Bone marrow (tissue), 2 donors: ENCODE data around the gene SLC25A48.

ENCODE experiments used
- DNase-seq, 2 donors: peaks; one replicate each; lab custom pipeline; 2025; lab: John Stamatoyannopoulos, UW

Gene SLC25A48

DNA sequence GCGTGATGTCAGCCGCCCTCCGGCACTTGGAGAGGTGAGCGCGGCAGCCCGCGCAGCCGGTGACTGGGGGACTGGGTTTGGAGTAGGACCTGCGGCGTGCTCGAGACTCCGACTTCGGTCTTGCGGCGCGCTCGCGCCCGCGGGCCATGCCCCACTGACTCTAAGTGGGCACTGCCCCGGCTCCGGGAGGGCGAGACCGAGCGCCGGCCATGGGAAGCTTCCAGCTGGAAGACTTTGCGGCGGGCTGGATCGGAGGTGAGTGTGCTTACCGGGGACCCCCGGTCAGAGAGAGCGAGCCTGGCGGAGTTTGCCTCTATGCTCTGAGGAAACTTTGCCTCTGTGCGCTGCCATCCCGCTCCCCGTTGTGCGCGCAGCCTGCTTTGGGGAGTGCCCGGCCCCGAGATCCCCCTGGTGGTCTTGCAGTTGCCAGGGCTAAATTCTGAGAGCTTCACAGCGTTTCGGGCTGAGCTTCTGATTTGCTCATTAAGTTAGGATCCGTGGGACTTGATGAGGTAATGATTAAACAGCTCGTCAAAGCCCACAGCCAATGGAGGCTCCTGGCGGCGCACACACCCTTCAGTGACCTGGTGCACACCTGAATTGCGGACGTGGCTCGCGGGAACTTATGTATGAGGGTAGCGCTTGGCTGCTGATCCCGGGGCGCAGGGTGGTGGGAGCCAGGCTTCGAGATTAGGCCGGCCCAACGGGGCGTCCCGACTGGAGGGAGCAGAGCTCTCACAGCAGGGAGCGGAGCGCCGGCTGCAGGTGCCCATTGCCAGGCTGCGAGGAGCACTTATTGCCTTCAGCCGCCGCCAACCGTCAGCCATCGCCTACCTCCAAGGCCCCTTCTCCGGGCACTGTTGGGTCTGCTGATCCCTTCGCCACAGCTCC, at the start of gene SLC25A48:
Gene SLC25A48 (plus strand): TSS at position 25 of the 891 bp plus-strand sequence. CDS start 185 bp downstream, at position 210.
- no peak for DNase-seq

GRCh38 chr5:135800656-135801055, 33.8 kb upstream of the SLC25A48 start:
- DNase-seq = no peak

DNA sequence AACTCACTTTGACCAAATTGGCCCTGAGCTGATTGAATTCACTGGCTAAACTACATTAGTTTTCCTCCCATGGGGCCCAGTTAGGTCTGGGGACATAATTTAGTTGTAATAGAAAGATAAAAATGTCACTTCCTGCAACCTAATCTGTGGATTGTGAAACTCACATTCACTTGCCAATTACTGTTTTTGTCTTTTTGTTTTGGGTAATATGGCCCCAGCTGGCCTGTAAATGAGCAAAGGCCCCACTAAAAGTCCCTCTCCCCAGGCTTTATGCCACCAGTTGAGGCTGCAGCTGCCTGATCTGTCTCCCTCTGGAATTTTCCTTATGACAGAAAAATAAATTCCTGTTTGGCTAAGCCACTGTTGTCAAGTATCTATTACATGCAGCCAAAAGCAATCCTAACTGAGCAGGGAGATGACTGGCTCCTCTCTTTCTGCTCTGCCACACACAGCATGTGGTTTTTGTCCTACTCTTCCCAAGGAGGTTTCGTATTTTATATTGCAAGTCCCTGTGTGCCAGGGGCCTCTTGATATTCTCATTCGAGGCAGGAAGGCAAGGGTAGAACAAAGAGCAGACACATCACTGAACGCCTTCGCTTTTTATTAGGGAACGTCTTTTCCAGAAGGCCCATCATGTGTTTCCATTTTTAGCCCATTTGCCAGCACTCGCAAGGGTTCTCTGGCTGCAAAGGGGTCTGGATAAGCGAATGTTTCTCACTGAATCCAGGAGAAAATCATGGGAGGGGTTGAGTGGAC, 24.1 kb upstream of the SLC25A48 start:
- no peak for DNase-seq

- DNase-seq = no peak
These were observed 23.5 kb upstream of the SLC25A48 start for GRCh38 chr5:135811007-135811406.

- no peak for DNase-seq
These were observed 20.7 kb upstream of the SLC25A48 start for GRCh38 chr5:135813758-135814157.

DNA sequence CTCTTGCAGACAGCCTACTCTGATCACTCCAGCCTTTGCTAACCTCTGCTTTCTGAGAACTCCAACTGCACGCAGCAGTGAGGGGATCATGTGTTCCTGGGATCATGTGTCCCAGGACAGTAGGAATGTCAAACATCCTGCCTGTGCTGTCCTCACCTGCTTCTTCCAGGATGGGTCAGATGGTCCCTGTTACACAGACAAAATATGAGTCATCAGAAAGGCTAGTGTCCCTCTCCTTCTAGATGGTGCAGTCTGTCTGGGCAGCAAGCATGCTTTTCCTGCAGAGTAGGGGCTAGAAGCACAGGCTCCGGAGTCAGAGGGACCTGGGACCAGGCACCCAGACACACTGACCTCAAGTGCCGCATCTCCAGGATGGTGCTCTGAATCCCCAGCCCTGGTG, 20.1 kb upstream of the SLC25A48 start:
- DNase-seq = no peak

DNA sequence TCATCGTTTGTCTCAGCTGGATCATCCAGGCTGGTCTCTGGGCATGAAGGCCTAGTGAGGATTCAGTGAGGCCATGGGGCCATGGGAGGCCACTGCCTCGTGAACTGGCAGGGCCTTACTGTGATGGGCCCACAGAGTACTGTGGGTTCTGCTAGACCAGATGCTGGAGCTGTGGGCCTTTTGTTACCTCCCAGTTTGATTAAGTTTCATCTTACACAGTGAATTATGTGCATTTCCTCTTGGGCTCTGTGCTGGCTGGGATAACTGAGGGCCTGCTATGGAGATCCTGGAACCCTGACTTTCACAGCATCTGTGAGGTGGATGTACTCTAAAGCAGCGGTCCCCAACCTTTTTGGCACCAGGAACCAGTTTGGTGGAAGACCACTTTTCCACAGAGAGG, 19.7 kb upstream of the SLC25A48 start:
- no peak for DNase-seq

- no peak for DNase-seq
These were observed 13.2 kb upstream of the SLC25A48 start for GRCh38 chr5:135821061-135821801.

GRCh38 chr5:135821802-135822201, 12.7 kb upstream of the SLC25A48 start:
- no peak for DNase-seq

- DNase-seq = no peak
These were observed 12.2 kb upstream of the SLC25A48 start for GRCh38 chr5:135822286-135822685.

DNA sequence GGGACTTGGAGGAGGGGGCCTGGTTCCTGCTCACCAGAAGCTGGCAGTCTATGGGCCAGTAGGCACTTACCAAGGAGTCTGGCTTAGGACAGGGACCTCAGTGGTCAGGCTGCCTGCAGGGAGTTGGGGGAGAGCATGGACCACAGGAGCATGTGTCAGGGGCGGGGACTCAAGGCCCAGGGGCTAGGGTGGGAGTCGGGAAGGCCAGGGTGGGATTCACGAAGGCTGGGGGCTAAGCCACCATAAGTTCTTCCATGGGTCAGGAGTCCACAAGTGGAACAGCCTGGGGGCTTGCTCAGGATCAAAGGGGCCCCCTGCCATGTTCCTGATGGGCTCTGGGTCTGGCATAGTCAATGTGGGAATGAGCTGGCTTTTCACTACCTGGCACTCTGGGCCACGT, 11.5 kb upstream of the SLC25A48 start:
- DNase-seq = no peak

DNA sequence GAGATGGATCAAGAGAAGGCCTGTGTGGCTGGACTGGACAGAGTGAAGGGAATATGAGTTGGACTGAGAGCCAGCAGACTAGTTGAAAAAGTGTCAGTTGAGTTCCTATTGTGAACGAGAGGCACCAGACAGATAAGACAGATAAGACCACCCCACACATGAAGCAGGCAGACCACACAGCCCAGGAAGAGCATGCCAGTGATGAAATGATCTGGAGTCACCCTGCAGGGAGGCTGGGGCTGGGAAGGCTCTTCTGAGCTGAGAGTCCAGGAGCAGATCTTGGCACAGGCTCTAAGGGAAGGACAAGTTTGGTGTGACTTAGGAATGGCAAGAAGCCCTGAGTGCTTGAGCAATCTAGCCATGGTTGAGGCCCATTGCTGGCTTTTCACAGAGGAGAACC, 10.6 kb upstream of the SLC25A48 start:
- no peak for DNase-seq

GRCh38 chr5:135824541-135825041, 9.9 kb upstream of the SLC25A48 start:
- DNase-seq = no peak

DNA sequence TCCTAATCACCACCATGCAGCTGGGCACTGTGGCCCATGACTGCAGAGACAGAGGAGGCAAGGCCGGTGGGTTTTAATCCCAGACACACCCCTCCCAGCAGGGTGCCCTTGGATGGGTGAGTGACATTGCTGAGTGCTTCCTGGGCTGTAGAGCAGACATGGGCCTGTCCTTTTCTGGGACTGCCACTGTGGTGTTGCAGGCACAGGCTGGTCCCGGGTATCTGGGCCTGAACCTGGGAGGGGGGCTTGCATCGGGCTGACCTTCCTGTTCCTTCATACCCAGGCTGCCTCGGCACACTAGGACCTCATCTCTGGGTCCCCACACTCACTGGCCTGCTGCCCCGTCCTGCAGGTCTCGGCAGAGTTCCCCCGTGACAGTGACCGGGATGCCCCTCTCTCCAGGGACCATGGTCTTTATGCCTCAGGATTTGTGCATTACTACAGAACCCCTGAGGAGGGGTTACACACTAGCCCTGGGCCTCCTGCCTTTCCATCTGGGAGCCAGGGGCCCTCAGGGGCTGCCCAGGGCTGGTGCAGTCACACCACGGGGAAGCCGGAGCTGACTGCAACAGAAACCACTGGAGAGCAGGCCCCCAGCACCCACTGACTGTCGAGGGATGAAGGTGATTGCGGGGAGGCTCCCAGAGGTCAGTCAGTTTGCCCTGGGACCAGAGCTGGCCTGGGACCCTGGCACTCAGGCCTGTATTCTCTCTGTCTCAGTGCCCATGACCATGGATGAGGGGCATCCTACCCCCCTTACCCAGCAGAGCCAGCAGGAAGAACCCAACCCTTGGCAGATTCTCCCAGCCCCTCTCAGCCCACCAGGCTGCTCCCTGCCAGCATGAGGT, 8.9 kb upstream of the SLC25A48 start:
- DNase-seq = no peak

DNA sequence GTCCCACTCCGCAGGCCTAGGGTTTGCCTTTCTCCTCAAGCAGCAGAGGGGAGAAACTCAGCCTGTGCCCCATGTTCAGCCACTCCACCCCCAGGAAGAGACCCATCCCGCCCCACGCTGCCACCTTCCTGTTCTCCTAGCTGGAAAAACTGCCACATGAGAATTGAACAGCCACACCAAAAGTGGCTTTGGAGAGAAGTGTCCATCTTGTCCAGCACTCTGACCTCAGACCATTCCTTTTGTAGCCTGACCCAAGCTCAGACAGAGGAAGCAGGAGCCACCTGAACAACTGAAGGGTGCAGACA, 8.3 kb upstream of the SLC25A48 start:
- DNase-seq = no peak

DNA sequence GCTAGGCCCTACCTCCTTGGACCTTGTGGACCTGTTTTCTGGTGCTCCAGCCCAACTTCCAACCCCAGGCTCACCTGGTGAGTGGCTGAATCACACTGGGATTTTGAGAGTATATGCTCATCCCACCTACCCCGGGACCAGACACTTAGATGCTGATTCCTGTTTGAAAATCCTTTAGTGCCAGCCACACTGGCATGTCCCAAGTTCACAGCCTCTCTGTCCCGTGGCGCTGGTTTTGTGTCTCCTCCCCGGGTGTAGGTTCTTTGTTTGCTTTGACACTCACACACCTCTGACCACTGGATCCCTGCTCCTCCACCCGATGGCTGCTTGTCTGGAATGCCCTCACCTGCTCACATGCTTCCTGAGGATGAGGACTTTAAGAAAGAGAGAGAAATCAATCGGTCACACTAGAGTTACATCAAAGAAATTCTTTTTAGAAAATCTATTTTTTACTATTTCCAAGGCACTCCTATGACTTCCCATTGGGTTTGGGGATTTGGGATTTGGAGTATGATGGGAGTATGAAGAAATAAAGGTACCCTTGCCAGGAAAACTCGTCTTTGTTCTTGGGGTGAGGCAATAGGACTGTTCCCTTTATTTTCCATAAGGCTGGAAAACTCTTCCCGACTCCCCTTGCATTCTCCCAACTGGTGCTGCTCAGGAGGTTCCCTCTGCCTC, 7.3 kb upstream of the SLC25A48 start:
- no peak for DNase-seq

GRCh38 chr5:135827965-135828781, 6.3 kb upstream of the SLC25A48 start:
- DNase-seq = no peak

- no peak for DNase-seq
These were observed 5.7 kb upstream of the SLC25A48 start for GRCh38 chr5:135828782-135829127.

DNA sequence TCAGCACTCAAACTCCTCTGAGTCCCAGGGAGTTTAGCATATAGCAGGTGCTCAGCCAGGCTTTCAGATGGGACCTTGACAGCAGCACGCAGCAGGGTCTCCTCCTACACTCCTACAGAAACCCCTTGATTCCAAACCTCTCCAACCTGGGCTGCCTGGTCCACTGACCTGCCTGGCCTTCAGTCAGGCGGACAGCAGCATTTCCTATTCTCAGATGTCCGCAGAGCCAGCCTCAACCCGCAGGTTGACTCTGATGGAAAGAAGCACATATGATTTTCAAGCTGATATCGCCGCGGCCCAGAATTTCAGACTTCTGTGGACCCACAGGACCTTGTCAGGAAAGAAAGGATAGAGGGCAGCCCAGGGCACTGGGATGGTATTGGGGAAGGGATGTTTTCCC, 5.3 kb upstream of the SLC25A48 start:
- DNase-seq = no peak
